OCI-LY3 (cell line): ENCODE data around the gene PDGFC.

ENCODE experiments used
- H2AFZ ChIP-seq: fragments of 200-600, 300-600 bp; shearing (Covaris generic); 2 replicates; pipeline ENCODE4 v1.6.0; 2014; ENCODE audit warnings: antibody characterized with exemption, low read depth, low read length
- H3K27ac ChIP-seq: fragments of 200-600, 300-600 bp; sonication (generic); 2 replicates; pipeline ENCODE4 v1.5.1; 2014; ENCODE audit warnings: mild to moderate bottlenecking, low read length, moderate library complexity, mixed read lengths
- H3K27me3 ChIP-seq: fragments of 200-600, 300-600 bp; sonication (generic); 2 replicates; pipeline ENCODE4 v1.6.1; 2014; ENCODE audit warnings: low read depth, low read length, mixed read lengths
- H3K36me3 ChIP-seq: fragments of 200-600, 300-600 bp; sonication (generic); replicated peaks from 2 replicates; pipeline ENCODE3; 2014; ENCODE audit warnings: low read depth, low read length, mixed read lengths
- H3K4me1 ChIP-seq: fragments of 300-600, 200-600 bp; sonication (generic); 2 replicates; pipeline ENCODE4 v1.6.1; 2014; ENCODE audit warnings: low read length, mixed read lengths
- H3K4me2 ChIP-seq: fragments of 200-600, 300-600 bp; sonication (generic); 2 replicates; pipeline ENCODE4 v1.6.1; 2014; ENCODE audit warnings: low read length, mixed read lengths
- H3K4me3 ChIP-seq: fragments of 300-600, 200-600 bp; sonication (generic); 2 replicates; pipeline ENCODE4 v1.5.1; 2014; ENCODE audit warnings: antibody characterized with exemption, mild to moderate bottlenecking, low read length, moderate library complexity
- H3K79me2 ChIP-seq: fragments of 300-600, 200-600 bp; shearing (Covaris generic); 2 replicates; pipeline ENCODE4 v1.6.1; 2014; ENCODE audit warnings: mild to moderate bottlenecking, low read length, mixed read lengths
- H3K9ac ChIP-seq: fragments of 300-600, 200-600 bp; shearing (Covaris generic); 2 replicates; pipeline ENCODE4 v1.6.0; 2014; ENCODE audit warnings: mild to moderate bottlenecking, low read length, moderate library complexity
- H3K9me3 ChIP-seq: fragments of 200-600, 300-600 bp; shearing (Covaris generic); 2 replicates; pipeline ENCODE4 v1.6.1; 2014; ENCODE audit warnings: low read length, mixed read lengths; ENCODE audit not compliant: insufficient read depth
- H4K20me1 ChIP-seq: fragments of 200-600, 300-600 bp; sonication (generic); 2 replicates; pipeline ENCODE4 v1.6.1; 2016; ENCODE audit warnings: low read length, mixed read lengths; ENCODE audit not compliant: insufficient read depth
- CTCF ChIP-seq: fragments of 200-600, 300-600 bp; sonication (generic); IDR thresholded peaks from 2 replicates; pipeline ENCODE4 v1.5.1; 2014; ENCODE audit warnings: antibody characterized with exemption, low read length, low read depth
- EZH2phosphoT487 ChIP-seq: fragments of 200-600 bp; shearing (Covaris generic); IDR thresholded peaks from 2 replicates; pipeline ENCODE4 v1.6.1; 2018; ENCODE audit warnings: antibody characterized with exemption, mixed run types, low read depth

The PDGFC gene

GRCh38 chr4:156971676-156972378 is at the start of gene PDGFC:
TSS of gene PDGFC (minus strand) at chr4:156971799. CDS start at chr4:156970903, 896 bp downstream.
- TF ChIP-seq EZH2phosphoT487 (no peak), CTCF (no peak)
- Histone ChIP-seq H3K27me3 (no peaks in the 10 kb centered on the region), H3K4me2 (peak within 1 kb of the TSS; percentile 21), H3K79me2 (no peaks in the 10 kb centered on the region), H4K20me1 (no peaks in the 10 kb centered on the region), H2AFZ (peak within 1 kb of the TSS; percentile 57), H3K4me1 (peaks cover 17% of the 10 kb centered on the region), H3K9ac (no peak within 1 kb of the TSS), H3K36me3 (peaks cover 3% of the 10 kb centered on the region), H3K4me3 (no peak within 1 kb of the TSS), H3K9me3 (no peaks in the 10 kb centered on the region), H3K27ac (no peak within 1 kb of the TSS)

- H4K20me1 ChIP-seq: no peaks in the 10 kb centered on the region
- H3K79me2 ChIP-seq: no peaks in the 10 kb centered on the region
- no peak overlapping the region for H3K27ac ChIP-seq
- TF ChIP-seq CTCF: no peak
- no peak for TF ChIP-seq EZH2phosphoT487
- H3K36me3 ChIP-seq: peaks cover 3% of the 10 kb centered on the region
- peaks cover 37% of the 10 kb centered on the region for H3K4me1 ChIP-seq
- no peaks in the 10 kb centered on the region for H3K27me3 ChIP-seq
- no peak overlapping the region for H3K4me3 ChIP-seq
- no peak overlapping the region for H3K9ac ChIP-seq
- peaks cover 8% of the 10 kb centered on the region; the same call in 1 of the 2 replicates for H3K9me3 ChIP-seq
- H3K4me2 ChIP-seq: no peak overlapping the region
- no peak overlapping the region for H2AFZ ChIP-seq
Observed at GRCh38 chr4:157020882-157021281, 49.3 kb upstream of the PDGFC start.

GRCh38 chr4:157018920-157019490 is 47.4 kb upstream of the PDGFC start:
- H3K4me1 ChIP-seq: peaks cover 34% of the 10 kb centered on the region
- no peak overlapping the region for H3K4me2 ChIP-seq
- H3K27ac ChIP-seq: no peak overlapping the region
- H3K79me2 ChIP-seq: no peaks in the 10 kb centered on the region
- no peak for TF ChIP-seq EZH2phosphoT487
- H3K4me3 ChIP-seq: no peak overlapping the region
- no peak overlapping the region for H3K9ac ChIP-seq
- no peaks in the 10 kb centered on the region for H4K20me1 ChIP-seq
- H2AFZ ChIP-seq: no peak overlapping the region
- H3K27me3 ChIP-seq: no peaks in the 10 kb centered on the region
- no peaks in the 10 kb centered on the region for H3K36me3 ChIP-seq
- H3K9me3 ChIP-seq: no peaks in the 10 kb centered on the region

GRCh38 chr4:157014621-157015591 is 43.3 kb upstream of the PDGFC start:
- TF ChIP-seq EZH2phosphoT487 (no peak), CTCF (no peak)
- no peaks in the 10 kb centered on the region for H3K36me3 ChIP-seq
- H3K9ac ChIP-seq: no peak overlapping the region
- H3K4me1 ChIP-seq: peaks cover 17% of the 10 kb centered on the region
- peak overlapping the region; percentile 65 for H3K4me2 ChIP-seq
- H3K9me3 ChIP-seq: no peaks in the 10 kb centered on the region
- H2AFZ ChIP-seq: no peak overlapping the region; the same call in 1 of the 2 replicates
- no peaks in the 10 kb centered on the region for H3K79me2 ChIP-seq
- H3K27me3 ChIP-seq: no peaks in the 10 kb centered on the region
- peak overlapping the region; percentile 9 for H3K27ac ChIP-seq
- no peaks in the 10 kb centered on the region for H4K20me1 ChIP-seq
- peak overlapping the region; percentile 57 for H3K4me3 ChIP-seq
